ENCODE measurements around the gene RDX. TPM values are rescaled to one million over a fixed set of nuclear protein-coding genes. Genes with fewer than 3 reads are reported as not detected.

The RDX gene
- total and polyA plus RNA-seq, 2 experiments from 2014 or later: 45.2 to 226 TPM

- no peak for TF ChIP-seq ZNF462 (CRISPR knock-in tag; IDR thresholded peaks at IDR 0.05)
Observed at GRCh38 chr11:110199184-110199981, 97.0 kb downstream of the RDX start (continued).

- H3F3A ChIP-seq (replicated peaks; ENCODE audit: low read depth): no peaks in the 10 kb centered on the region
- no peak overlapping the region for H2AFZ ChIP-seq
- H3K4me3 Mint-ChIP-seq: no peak overlapping the region
- H3K27me3 Mint-ChIP-seq (ENCODE audit: insufficient read depth, low read depth, poor library complexity): no peaks in the 10 kb centered on the region
- no peaks in the 10 kb centered on the region for H3K79me2 ChIP-seq (replicated peaks; ENCODE audit: insufficient read depth)
- peaks cover 12% of the 10 kb centered on the region for H3K4me1 ChIP-seq (ENCODE audit: insufficient read depth)
- peaks cover 14% of the 10 kb centered on the region for H3K4me1 Mint-ChIP-seq
- ATAC-seq (no peak), DNase-seq (ENCODE audit: low spot score) (no peak)
- H3K27ac Mint-ChIP-seq: no peak overlapping the region
- no peak overlapping the region for H3K27ac ChIP-seq (ENCODE audit: low read depth)
- no peaks in the 10 kb centered on the region for H3K27me3 ChIP-seq (ENCODE audit: insufficient read depth)
- no peak overlapping the region for H3K4me3 ChIP-seq
- no peaks in the 10 kb centered on the region for H3K9me3 Mint-ChIP-seq
- no peaks in the 10 kb centered on the region for H3K36me3 ChIP-seq (ENCODE audit: insufficient read depth)
- H3K36me3 Mint-ChIP-seq (ENCODE audit: low read depth): no peaks in the 10 kb centered on the region
- H4K20me1 ChIP-seq (replicated peaks; ENCODE audit: insufficient read depth): no peaks in the 10 kb centered on the region
- no peak overlapping the region for H3K4me2 ChIP-seq
- H3K9me2 ChIP-seq (ENCODE audit: insufficient read depth): no peaks in the 10 kb centered on the region
- no peak for TF ChIP-seq REST (IDR thresholded peaks at IDR 0.05; ENCODE audit: unreplicated experiment)
- TF ChIP-seq CTCF (conservative IDR thresholded peaks at IDR 0.05; ENCODE audit: low read depth in 2 of 2): 0 out of 4 replicates have a peak, but pooled peaks of 1 of the 2 experiments have one; percentile 2
- no peak for TF ChIP-seq EZH2 (IDR thresholded peaks at IDR 0.05; ENCODE audit: low read depth, unreplicated experiment)
Observed at GRCh38 chr11:110198031-110198729, 98.2 kb downstream of the RDX start.

Measured in GM23338 (cell line).